SW480 (cell line): ENCODE results near the gene DPYSL5.

Experiments
- DNase-seq: peaks from one replicate; pipeline ENCODE4 v3.0.0-alpha.2; 2016; ENCODE audit warnings: low spot score

Gene DPYSL5

GRCh38 chr2:26993768-26994167 lies 145.8 kb downstream of the DPYSL5 start:
- DNase-seq = no peak

GRCh38 chr2:26994983-26995382 lies 147.1 kb downstream of the DPYSL5 start:
- no peak for DNase-seq

GRCh38 chr2:26997394-26997793 lies 149.5 kb downstream of the DPYSL5 start:
- no peak for DNase-seq

- no peak for DNase-seq
Observed at GRCh38 chr2:26998323-26998722, 150.4 kb downstream of the DPYSL5 start.
